ENCODE results near the gene USB1.
"Not testable (repeated sequence)": the region's sequence is repeated elsewhere in the genome, so short reads cannot be mapped to it uniquely, and the experiment has no call there.

USB1 gene

GRCh38 chr16:58002416-58002800, 1.2 kb downstream of the USB1 start:
- H3K4me3 ChIP-seq (ENCODE audit: low read depth, low read length), result no peak overlapping the region
- TF ChIP-seq ZBTB21 (tag by site-specific recombination; IDR thresholded peaks at IDR 0.05) (no peak), EGR2 (tag by site-specific recombination; IDR thresholded peaks at IDR 0.05; ENCODE audit: low read depth) (peak; percentile 38; the same call in 1 of the 2 replicates), ZNF132 (tag by site-specific recombination; IDR thresholded peaks at IDR 0.05; ENCODE audit: borderline replicate concordance) (no peak), ZFHX2 (tag by site-specific recombination; conservative IDR thresholded peaks at IDR 0.05) (0 out of 2 replicates have a peak, but pooled peaks have one; percentile 13), ZNF23 (tag by site-specific recombination; IDR thresholded peaks at IDR 0.05; ENCODE audit: borderline replicate concordance) (no peak)
- H3K36me3 ChIP-seq (ENCODE audit: control insufficient read depth in 2 of 2, insufficient read depth in 1 of 2, low read length in 2 of 2), result peaks cover 0 to 50% of the 10 kb centered on the region in 2 experiments; a peak in 2 of 3 replicates
- H3K27ac ChIP-seq (ENCODE audit: extremely low read depth, low read depth, low read length), result no peak overlapping the region
- no peaks in the 10 kb centered on the region for H3K9me3 ChIP-seq (ENCODE audit: control insufficient read depth, insufficient read depth, low read depth, low read length)
- H3K4me1 ChIP-seq (ENCODE audit: control insufficient read depth, insufficient read depth, low read length), result no peaks in the 10 kb centered on the region
- ChIA-PET POLR2A (interaction anchor here (1.8 kb wide), 1 partner anchor 119 kb away, joined by 10 read pairs; no protein-coding TSS in a partner anchor), CTCF (interaction anchor here (0.6 to 2.6 kb wide), 4 partner anchors 30 to 261 kb away, joined by 3 to 7 read pairs (median 4); no protein-coding TSS in a partner anchor)

- ChIA-PET POLR2A (no interaction called here), CTCF (interaction anchor here (1.2 kb wide), 1 partner anchor 246 kb away, joined by 6 read pairs; no protein-coding TSS in a partner anchor)
- H3K9me3 ChIP-seq (ENCODE audit: control insufficient read depth, insufficient read depth, low read depth, low read length), result no peaks in the 10 kb centered on the region
- H3K4me3 ChIP-seq (ENCODE audit: low read depth, low read length), result no peak overlapping the region
- no peaks in the 10 kb centered on the region for H3K4me1 ChIP-seq (ENCODE audit: control insufficient read depth, insufficient read depth, low read length)
- H3K27ac ChIP-seq (ENCODE audit: extremely low read depth, low read depth, low read length), result no peak overlapping the region
- no peak for TF ChIP-seq ZNF121 (tag by site-specific recombination; IDR thresholded peaks at IDR 0.05)
- 0 out of 2 replicates have a peak, but pooled peaks have one; percentile 24 for TF ChIP-seq SCRT2 (tag by site-specific recombination; IDR thresholded peaks at IDR 0.05)
- TF ChIP-seq, protein P1, sequence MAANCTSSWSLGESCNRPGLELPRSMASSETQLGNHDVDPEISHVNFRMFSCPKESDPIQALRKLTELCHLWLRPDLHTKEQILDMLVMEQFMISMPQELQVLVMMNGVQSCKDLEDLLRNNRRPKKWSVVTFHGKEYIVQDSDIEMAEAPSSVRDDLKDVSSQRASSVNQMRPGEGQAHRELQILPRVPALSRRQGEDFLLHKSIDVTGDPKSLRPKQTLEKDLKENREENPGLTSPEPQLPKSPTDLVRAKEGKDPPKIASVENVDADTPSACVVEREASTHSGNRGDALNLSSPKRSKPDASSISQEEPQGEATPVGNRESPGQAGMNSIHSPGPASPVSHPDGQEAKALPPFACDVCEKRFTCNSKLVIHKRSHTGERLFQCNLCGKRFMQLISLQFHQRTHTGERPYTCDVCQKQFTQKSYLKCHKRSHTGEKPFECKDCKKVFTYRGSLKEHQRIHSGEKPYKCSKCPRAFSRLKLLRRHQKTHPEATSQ (tag by site-specific recombination; IDR thresholded peaks at IDR 0.05), result no peak
- no peak for TF ChIP-seq SETDB1 (IDR thresholded peaks at IDR 0.05; ENCODE audit: insufficient read length, low read length)
- no peak for TF ChIP-seq ZNF404 (tag by site-specific recombination; IDR thresholded peaks at IDR 0.05)
- TF ChIP-seq ZNF202 (tag by site-specific recombination; IDR thresholded peaks at IDR 0.05; ENCODE audit: borderline replicate concordance), result no peak
- H3K36me3 ChIP-seq (ENCODE audit: control insufficient read depth in 2 of 2, insufficient read depth in 1 of 2, low read length in 2 of 2), result peaks cover 0 to 45% of the 10 kb centered on the region in 2 experiments; a peak in 2 of 3 replicates
Observed at GRCh38 chr16:58002936-58003335, 1.7 kb downstream of the USB1 start.

DNA sequence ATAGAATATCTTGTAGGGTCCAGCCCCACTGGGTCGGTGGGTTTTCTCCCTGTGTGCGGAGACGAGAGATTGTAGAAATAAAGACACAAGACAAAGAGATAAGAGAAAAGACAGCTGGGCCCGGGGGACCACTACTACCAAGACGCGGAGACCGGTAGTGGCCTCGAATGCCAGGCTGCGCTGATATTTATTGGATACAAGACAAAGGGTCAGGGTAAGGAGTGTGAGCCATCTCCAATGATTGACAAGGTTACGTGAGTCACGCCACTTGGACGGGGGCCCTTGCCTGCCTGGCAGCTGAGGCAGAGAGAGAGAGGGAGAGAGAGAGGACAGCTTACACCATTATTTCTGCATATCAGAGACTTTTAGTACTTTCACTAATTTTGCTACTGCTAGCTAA, 3.5 kb downstream of the USB1 start:
- peaks cover 0 to 46% of the 10 kb centered on the region in 2 experiments; a peak in 2 of 3 replicates for H3K36me3 ChIP-seq (ENCODE audit: control insufficient read depth in 2 of 2, insufficient read depth in 1 of 2, low read length in 2 of 2)
- CTCF ChIA-PET, result interaction anchor here (0.7 to 1.3 kb wide), 3 partner anchors 19 to 355 kb away, joined by 3 read pairs; no protein-coding TSS in a partner anchor
- H3K4me3 ChIP-seq (ENCODE audit: low read depth, low read length); POLR2A ChIA-PET; H3K27ac ChIP-seq (ENCODE audit: extremely low read depth, low read depth, low read length); H3K4me1 ChIP-seq (ENCODE audit: control insufficient read depth, insufficient read depth, low read length); H3K9me3 ChIP-seq (ENCODE audit: control insufficient read depth, insufficient read depth, low read depth, low read length): not testable (repeated sequence)

DNA sequence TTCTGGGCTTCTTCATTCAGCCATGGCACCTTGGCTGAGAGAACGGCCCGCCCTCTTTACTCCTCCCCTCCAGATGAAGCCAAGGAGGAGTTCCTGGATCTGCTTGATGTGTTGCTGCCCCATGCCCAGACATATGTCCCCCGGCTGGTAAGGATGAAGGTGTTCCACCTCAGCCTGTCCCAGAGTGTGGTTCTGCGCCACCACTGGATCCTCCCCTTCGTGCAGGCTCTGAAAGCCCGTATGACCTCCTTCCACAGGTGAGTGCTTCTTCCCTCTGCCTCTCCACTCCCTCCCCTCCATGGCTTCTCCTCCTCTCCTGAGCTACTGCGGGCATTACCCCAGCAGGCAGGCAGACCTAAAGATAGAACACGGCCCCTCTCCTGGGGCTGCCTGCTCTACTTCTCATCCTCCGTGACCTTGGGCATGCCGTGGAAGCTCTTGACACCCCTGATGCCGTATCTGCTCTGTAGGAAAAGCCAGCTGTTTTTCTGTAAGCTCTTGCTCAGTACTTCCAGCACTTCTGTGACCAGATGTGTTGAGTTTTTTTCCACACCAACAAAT, 8.7 kb downstream of the USB1 start:
- ChIA-PET CTCF (interaction anchor here (0.6 to 1.2 kb wide), 3 partner anchors 9 to 315 kb away, joined by 3 to 5 read pairs (median 3); no protein-coding TSS in a partner anchor), POLR2A (interaction anchor here (1.3 kb wide), 1 partner anchor 119 kb away, joined by 6 read pairs; the partner anchor contains the start of gene CFAP20)
- H3K9me3 ChIP-seq (ENCODE audit: control insufficient read depth, insufficient read depth, low read depth, low read length), result no peaks in the 10 kb centered on the region
- TF ChIP-seq TRIM28 (IDR thresholded peaks at IDR 0.05; ENCODE audit: borderline replicate concordance, low read length), result no peak
- TF ChIP-seq ZNF2 (tag by site-specific recombination; IDR thresholded peaks at IDR 0.05), result no peak
- TF ChIP-seq ZNF660 (tag by site-specific recombination; IDR thresholded peaks at IDR 0.05), result no peak
- TF ChIP-seq, protein P2, sequence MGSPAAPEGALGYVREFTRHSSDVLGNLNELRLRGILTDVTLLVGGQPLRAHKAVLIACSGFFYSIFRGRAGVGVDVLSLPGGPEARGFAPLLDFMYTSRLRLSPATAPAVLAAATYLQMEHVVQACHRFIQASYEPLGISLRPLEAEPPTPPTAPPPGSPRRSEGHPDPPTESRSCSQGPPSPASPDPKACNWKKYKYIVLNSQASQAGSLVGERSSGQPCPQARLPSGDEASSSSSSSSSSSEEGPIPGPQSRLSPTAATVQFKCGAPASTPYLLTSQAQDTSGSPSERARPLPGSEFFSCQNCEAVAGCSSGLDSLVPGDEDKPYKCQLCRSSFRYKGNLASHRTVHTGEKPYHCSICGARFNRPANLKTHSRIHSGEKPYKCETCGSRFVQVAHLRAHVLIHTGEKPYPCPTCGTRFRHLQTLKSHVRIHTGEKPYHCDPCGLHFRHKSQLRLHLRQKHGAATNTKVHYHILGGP (tag by site-specific recombination; IDR thresholded peaks at IDR 0.05), result no peak
- TF ChIP-seq ZNF785 (tag by site-specific recombination; IDR thresholded peaks at IDR 0.05), result no peak
- TF ChIP-seq ZNF140 (tag by site-specific recombination; IDR thresholded peaks at IDR 0.05), result no peak
- TF ChIP-seq, protein P3, sequence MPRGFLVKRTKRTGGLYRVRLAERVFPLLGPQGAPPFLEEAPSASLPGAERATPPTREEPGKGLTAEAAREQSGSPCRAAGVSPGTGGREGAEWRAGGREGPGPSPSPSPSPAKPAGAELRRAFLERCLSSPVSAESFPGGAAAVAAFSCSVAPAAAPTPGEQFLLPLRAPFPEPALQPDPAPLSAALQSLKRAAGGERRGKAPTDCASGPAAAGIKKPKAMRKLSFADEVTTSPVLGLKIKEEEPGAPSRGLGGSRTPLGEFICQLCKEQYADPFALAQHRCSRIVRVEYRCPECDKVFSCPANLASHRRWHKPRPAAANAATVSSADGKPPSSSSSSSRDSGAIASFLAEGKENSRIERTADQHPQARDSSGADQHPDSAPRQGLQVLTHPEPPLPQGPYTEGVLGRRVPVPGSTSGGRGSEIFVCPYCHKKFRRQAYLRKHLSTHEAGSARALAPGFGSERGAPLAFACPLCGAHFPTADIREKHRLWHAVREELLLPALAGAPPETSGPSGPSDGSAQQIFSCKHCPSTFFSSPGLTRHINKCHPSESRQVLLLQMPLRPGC (tag by site-specific recombination; IDR thresholded peaks at IDR 0.05), result no peak
- no peaks in the 10 kb centered on the region for H3K4me1 ChIP-seq (ENCODE audit: control insufficient read depth, insufficient read depth, low read length)
- H3K27ac ChIP-seq (ENCODE audit: extremely low read depth, low read depth, low read length), result no peak overlapping the region
- no peak overlapping the region for H3K4me3 ChIP-seq (ENCODE audit: low read depth, low read length)
- peaks cover 0 to 59% of the 10 kb centered on the region in 2 experiments; a peak in 2 of 3 replicates for H3K36me3 ChIP-seq (ENCODE audit: control insufficient read depth in 2 of 2, insufficient read depth in 1 of 2, low read length in 2 of 2)

All from HEK293 (cell line).